HG03575 (cell line): ENCODE data around the gene CRLF2.

Experiments
- ATAC-seq: cut with Tn5 transposase; IDR thresholded peaks from one replicate; pipeline ENCODE4 v1.9.1; 2021; ENCODE audit not compliant: unreplicated experiment, insufficient number of reproducible peaks, low FRiP score; ENCODE audit errors: extremely low read depth

The CRLF2 gene

DNA sequence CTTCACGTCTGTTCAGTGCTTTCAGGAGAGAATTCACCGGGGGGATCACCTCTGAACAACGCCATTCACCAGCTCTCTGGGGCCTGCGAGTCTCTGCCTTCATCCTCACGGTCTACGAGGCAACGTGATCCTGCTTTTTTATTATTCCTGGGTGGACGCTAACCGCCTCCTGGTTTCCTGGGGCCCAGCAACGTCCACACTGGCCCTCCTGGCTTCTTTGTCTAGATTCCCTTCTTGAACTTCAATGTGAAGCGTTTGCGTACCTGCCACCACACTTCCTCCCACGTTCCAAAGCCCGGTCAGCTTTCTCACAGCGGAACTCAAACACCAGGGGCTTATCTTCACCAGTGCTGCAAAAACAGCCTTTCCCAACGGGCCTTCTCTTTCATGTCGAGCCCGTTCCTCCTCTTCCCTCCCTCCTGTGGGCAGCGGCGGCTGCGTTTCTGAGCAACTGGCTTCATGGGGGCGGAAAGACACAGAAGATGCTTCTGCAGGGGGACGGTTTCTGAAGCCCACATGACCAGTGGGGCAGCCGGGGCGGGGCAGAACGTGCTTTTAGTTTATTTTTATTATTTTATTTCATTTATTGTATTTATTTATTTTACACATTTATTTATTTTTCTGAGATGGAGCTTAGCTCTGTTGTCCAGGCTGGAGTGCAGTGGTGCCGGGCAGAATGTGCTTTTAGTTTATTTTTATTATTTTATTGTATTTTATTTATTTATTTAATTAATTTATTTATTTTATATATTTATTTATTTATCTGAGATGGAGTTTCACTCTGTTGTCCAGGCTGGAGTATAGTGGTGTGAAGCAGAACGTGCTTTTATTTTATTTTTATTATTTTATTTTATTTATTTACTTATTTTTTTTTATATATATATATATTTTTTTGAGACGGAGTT is 64.6 kb downstream of the CRLF2 start:
- ATAC-seq: no peak

DNA sequence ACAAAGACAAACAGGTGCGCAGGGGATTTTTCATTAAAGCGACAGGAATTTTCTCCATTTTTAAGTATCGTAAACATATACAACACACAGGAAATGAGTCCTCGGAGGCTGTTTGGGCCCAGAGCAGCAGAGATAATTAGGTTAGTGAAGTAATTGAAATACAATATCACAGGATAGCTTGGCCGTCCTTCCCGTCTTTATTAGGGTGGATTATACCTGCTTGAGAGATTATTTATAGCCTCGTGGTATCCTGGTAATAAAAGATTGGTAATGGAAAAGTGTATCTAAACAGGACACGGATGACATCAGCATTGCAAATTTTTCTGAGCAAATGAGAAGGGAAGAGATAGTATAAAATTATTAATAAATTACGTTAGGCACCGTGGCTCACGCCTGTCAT is 68.2 kb downstream of the CRLF2 start:
- ATAC-seq: no peak
